OCI-LY7 (cell line): ENCODE data around the gene RRP9. TPM values are rescaled to one million over a fixed set of nuclear protein-coding genes. Genes with fewer than 3 reads are reported as not detected.

Source experiments
- BruUV-seq: library from RNA; stranded (reverse); fragments of 400-500 nt; replicated peaks from 2 replicates; lab custom pipeline; 2021; lab: Mats Ljungman, UMichigan
- CTCF ChIA-PET: fragments of 300-600 bp; sonication (Branson Sonifier 250); formaldehyde crosslinking; loops from one replicate; lab custom pipeline; 2022; ENCODE audit warnings: antibody characterized with exemption; ENCODE audit not compliant: unreplicated experiment; lab: Charles Lee
- POLR2A ChIA-PET: fragments of 300-600 bp; sonication (Branson Sonifier 250); formaldehyde crosslinking; loops from one replicate; lab custom pipeline; 2022; ENCODE audit warnings: antibody characterized with exemption; lab: Charles Lee
- DNase-seq: peaks from one replicate; pipeline ENCODE4 v3.0.0-alpha.2; 2015; ENCODE audit warnings: low spot score
- H2AFZ ChIP-seq: fragments of 200-600 bp; sonication (generic), shearing (Covaris generic); 2 replicates; pipeline ENCODE4 v1.6.1; 2014; ENCODE audit warnings: mild to moderate bottlenecking, antibody characterized with exemption, low read length, moderate library complexity
- H3K27ac ChIP-seq: fragments of 200-600 bp; sonication (generic); 2 replicates; pipeline ENCODE4 v1.5.1; 2014; ENCODE audit warnings: mixed run types, low read depth, mild to moderate bottlenecking, moderate library complexity, low read length, inconsistent platforms; ENCODE audit not compliant: poor library complexity, severe bottlenecking
- H3K36me3 ChIP-seq: fragments of 200-600 bp; sonication (generic); 2 replicates; pipeline ENCODE4 v1.6.1; 2014; ENCODE audit warnings: mild to moderate bottlenecking, antibody characterized with exemption, low read length, moderate library complexity, mixed read lengths; ENCODE audit not compliant: insufficient read depth
- H3K4me1 ChIP-seq: fragments of 200-600 bp; sonication (generic); 2 replicates; pipeline ENCODE4 v1.5.1; 2014; ENCODE audit warnings: mild to moderate bottlenecking, low read length; ENCODE audit not compliant: insufficient read depth, poor library complexity, severe bottlenecking
- H3K4me2 ChIP-seq: fragments of 200-600 bp; sonication (generic); 2 replicates; pipeline ENCODE4 v1.6.1; 2014; ENCODE audit warnings: mild to moderate bottlenecking, low read length
- H3K4me3 ChIP-seq: fragments of 200-600 bp; sonication (generic); 2 replicates; pipeline ENCODE4 v1.5.1; 2014; ENCODE audit warnings: mild to moderate bottlenecking, low read depth, low read length; ENCODE audit not compliant: poor library complexity, severe bottlenecking
- H3K79me2 ChIP-seq: fragments of 200-600 bp; sonication (generic); 2 replicates; pipeline ENCODE4 v1.6.1; 2016; ENCODE audit warnings: low read depth, mild to moderate bottlenecking, low read length, moderate library complexity, mixed read lengths; ENCODE audit not compliant: insufficient read depth
- H3K9me2 ChIP-seq: fragments of 200-600 bp; sonication (generic); 2 replicates; pipeline ENCODE4 v1.6.1; 2016; ENCODE audit warnings: mild to moderate bottlenecking, low read length, mixed read lengths; ENCODE audit not compliant: insufficient read depth
- H3K9me3 ChIP-seq: fragments of 200-600 bp; sonication (generic); 2 replicates; pipeline ENCODE4 v1.6.1; 2014; ENCODE audit warnings: mild to moderate bottlenecking, mixed run types, low read length, mixed read lengths
- H4K20me1 ChIP-seq: fragments of 200-600 bp; sonication (generic); 2 replicates; pipeline ENCODE4 v1.6.1; 2014; ENCODE audit warnings: mild to moderate bottlenecking, antibody characterized with exemption, low read length, moderate library complexity, mixed read lengths; ENCODE audit not compliant: insufficient read depth
- EZH2phosphoT487 ChIP-seq: fragments of 200-600 bp; sonication (generic); IDR thresholded peaks from 2 replicates; pipeline ENCODE4 v1.6.1; 2018; ENCODE audit warnings: low read depth, borderline replicate concordance, mild to moderate bottlenecking, mixed run types, antibody characterized with exemption, low read length, moderate library complexity, mixed read lengths
- intact Hi-C: fragments of 100-400 bp; cut with micrococcal nuclease; formaldehyde crosslinking; loops from one replicate; pipeline ENCODE4 v1.10.0; 2022; ENCODE audit not compliant: unreplicated experiment
- total RNA-seq, 2 experiments: library from RNA; depleted of rRNA in 1 of 2; stranded (reverse); fragments of >200 nt in 1 of 2; shearing (Covaris generic) in 1 of 2; gene quantifications; 2 replicates each; pipeline ENCODE4 v1.2.3, GENCODE V29; 2014 to 2022
- TF ChIP-seq, protein P1 (sequence below): fragments of 200-600 bp; sonication (generic); conservative IDR thresholded peaks from 2 replicates; pipeline ENCODE4 v1.5.1; 2014; ENCODE audit warnings: mild to moderate bottlenecking, antibody characterized with exemption, low read length, moderate library complexity, mixed read lengths

RRP9 gene
- total RNA-seq, 2 experiments from 2014 or later: 34.4 to 41.1 TPM

DNA sequence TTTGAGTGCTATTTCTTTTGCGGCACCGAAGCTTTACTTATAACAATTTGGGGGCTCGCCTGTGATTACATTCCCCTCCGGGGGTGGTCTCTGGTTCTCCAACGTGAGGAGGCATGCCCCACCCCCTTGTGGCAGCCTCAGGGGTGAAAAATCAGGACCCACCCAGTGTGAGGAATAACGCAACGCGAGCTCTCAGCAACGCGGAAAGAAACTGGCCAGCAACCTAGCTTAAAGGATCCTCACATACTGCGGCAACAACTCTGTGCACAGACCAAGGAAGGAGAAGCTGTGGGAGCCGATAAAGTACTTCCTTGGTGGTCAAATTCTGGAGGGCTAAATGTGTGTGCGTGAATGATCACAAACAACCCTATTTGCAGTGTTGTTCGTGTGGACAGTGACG is 44.3 kb downstream of the RRP9 start:
- POLR2A ChIA-PET: no interaction called here
- intact Hi-C loops: no loop called here

DNA sequence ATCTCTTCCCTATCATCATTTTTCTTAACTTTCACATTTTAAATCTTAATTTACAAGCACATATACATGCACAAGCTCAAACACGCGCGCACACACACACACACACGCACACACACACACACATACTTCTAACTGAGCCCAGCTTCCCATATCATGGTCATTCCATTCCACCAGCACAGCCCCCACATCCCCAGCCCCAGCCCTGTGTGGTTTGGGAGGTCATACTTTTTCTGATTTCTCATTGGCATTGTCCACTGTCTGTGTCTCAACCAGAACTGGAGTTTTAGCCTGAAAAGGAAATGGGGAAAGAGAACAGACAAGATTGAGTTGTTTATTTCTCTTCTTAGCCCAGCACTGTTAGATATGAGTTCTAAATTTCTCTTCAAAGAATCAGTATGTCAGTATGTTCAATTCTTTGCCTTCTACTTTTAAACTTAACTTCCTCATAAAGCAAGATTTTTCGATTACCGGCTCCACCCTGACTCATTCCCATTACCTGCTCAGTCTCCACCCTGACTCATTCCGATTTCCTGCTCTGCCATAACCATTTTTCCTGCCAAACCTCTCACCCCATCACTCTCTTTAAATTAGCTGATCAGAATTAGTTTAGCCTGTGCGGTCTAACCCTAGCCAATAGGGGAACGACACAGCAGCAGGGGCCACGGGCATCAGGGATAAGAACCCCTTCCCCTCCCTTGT is 44.9 kb downstream of the RRP9 start:
- Histone ChIP-seq H3K4me2 (no peak overlapping the region), H3K9me2 (no peaks in the 10 kb centered on the region), H3K36me3 (no peaks in the 10 kb centered on the region), H3K4me3 (no peak overlapping the region), H3K79me2 (no peaks in the 10 kb centered on the region), H3K9me3 (no peaks in the 10 kb centered on the region), H3K4me1 (no peaks in the 10 kb centered on the region), H2AFZ (no peak overlapping the region), H3K27ac (no peak overlapping the region), H4K20me1 (no peaks in the 10 kb centered on the region)
- no TSS peak for BruUV-seq
- ChIA-PET POLR2A (no interaction called here), CTCF (no interaction called here)
- DNase-seq: no peak
- intact Hi-C loops: no loop called here
- TF ChIP-seq, protein P1, sequence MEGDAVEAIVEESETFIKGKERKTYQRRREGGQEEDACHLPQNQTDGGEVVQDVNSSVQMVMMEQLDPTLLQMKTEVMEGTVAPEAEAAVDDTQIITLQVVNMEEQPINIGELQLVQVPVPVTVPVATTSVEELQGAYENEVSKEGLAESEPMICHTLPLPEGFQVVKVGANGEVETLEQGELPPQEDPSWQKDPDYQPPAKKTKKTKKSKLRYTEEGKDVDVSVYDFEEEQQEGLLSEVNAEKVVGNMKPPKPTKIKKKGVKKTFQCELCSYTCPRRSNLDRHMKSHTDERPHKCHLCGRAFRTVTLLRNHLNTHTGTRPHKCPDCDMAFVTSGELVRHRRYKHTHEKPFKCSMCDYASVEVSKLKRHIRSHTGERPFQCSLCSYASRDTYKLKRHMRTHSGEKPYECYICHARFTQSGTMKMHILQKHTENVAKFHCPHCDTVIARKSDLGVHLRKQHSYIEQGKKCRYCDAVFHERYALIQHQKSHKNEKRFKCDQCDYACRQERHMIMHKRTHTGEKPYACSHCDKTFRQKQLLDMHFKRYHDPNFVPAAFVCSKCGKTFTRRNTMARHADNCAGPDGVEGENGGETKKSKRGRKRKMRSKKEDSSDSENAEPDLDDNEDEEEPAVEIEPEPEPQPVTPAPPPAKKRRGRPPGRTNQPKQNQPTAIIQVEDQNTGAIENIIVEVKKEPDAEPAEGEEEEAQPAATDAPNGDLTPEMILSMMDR: no peak
- TF ChIP-seq EZH2phosphoT487: no peak

More for the DNA sequence above, 44.3 kb downstream of the RRP9 start:
- no peaks in the 10 kb centered on the region for H4K20me1 ChIP-seq
- no peak overlapping the region for H3K27ac ChIP-seq
- no peaks in the 10 kb centered on the region for H3K79me2 ChIP-seq
- H3K4me2 ChIP-seq: no peak overlapping the region
- DNase-seq: no peak
- no peaks in the 10 kb centered on the region for H3K9me3 ChIP-seq
- H3K4me3 ChIP-seq: no peak overlapping the region
- BruUV-seq: no TSS peak
- no peaks in the 10 kb centered on the region for H3K9me2 ChIP-seq
- CTCF ChIA-PET: no interaction called here
- no peak for TF ChIP-seq EZH2phosphoT487
- no peaks in the 10 kb centered on the region for H3K36me3 ChIP-seq
- no peaks in the 10 kb centered on the region for H3K4me1 ChIP-seq
- H2AFZ ChIP-seq: no peak overlapping the region

DNA sequence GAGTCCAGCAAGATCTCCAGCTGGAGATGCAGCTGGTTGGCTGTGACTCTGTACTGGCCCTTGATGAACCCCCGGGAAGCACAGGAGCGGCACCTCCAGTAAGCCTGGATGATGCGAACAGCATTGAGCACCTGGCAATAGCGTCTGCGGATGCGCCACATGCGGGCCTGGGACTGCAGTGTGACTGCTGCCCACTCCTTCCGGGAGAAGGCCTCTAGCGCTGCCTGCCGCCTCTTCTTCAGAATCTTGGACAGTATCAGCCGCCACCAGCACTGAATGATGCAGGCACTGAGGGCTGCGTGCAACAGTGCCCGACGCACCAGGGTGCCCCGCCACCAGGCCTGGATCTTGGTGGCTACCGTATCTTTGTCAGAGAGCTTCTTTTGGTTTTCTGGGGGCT is 46.8 kb downstream of the RRP9 start:
- intact Hi-C loops: no loop called here
- Histone ChIP-seq H3K9me3 (no peaks in the 10 kb centered on the region), H4K20me1 (no peaks in the 10 kb centered on the region), H2AFZ (no peak overlapping the region), H3K4me1 (no peaks in the 10 kb centered on the region), H3K9me2 (no peaks in the 10 kb centered on the region), H3K4me3 (no peak overlapping the region), H3K36me3 (no peaks in the 10 kb centered on the region), H3K27ac (no peak overlapping the region), H3K4me2 (no peak overlapping the region), H3K79me2 (no peaks in the 10 kb centered on the region)
- TF ChIP-seq, protein P1: no peak
- no peak for TF ChIP-seq EZH2phosphoT487
- ChIA-PET POLR2A (no interaction called here), CTCF (no interaction called here)
- DNase-seq: no peak
- BruUV-seq: no TSS peak
